Stomach (tissue), 9 donors: ENCODE data around the gene BCAS1. TPM values are rescaled to one million over a fixed set of nuclear protein-coding genes. Genes with fewer than 3 reads are reported as not detected.
A peak's percentile ranks its signal among the peaks of the same experiment; 100 is the strongest.

Experiments
- DNase-seq, 2 donors: peaks; one replicate each; pipeline versions ENCODE4 v3.0.0 to v3.0.0-alpha.2; 2013 to 2019
- H3K27ac ChIP-seq, 5 donors: fragments of 200-600 bp in 4 of 5; sonication (generic) in 4 of 5; one replicate each; pipeline ENCODE4 v1.5.1; 2013 to 2019; ENCODE audit warnings: mild to moderate bottlenecking in 1 of 5, moderate library complexity in 1 of 5
- H3K27me3 ChIP-seq, 3 donors: fragments of 200-600 bp; sonication (generic); one replicate each; pipeline ENCODE4 v1.5.1; 2017 to 2019; ENCODE audit warnings: mixed run types in 1 of 3
- H3K36me3 ChIP-seq, 4 donors: fragments of 200-600 bp; sonication (generic); 1 replicate in 3 of 4; 2 replicates in 1 of 4; pipeline ENCODE4 v1.5.1; 2016 to 2019
- H3K4me1 ChIP-seq, 4 donors: fragments of 200-600 bp; sonication (generic); one replicate each; pipeline ENCODE4 v1.5.1; 2016 to 2019
- H3K4me3 ChIP-seq, 4 donors: fragments of 200-600 bp; sonication (generic) in 3 of 4; one replicate each; pipeline ENCODE4 v1.5.1; 2016 to 2019; ENCODE audit warnings: mild to moderate bottlenecking in 1 of 4
- H3K9me3 ChIP-seq, 4 donors: fragments of 200-600 bp; sonication (generic); one replicate each; pipeline ENCODE4 v1.5.1; 2016 to 2019
- EP300 ChIP-seq: sonication (generic); formaldehyde crosslinking; IDR thresholded peaks from one replicate; pipeline ENCODE4 v1.6.1; 2017; ENCODE audit warnings: antibody characterized with exemption
- POLR2A ChIP-seq, 4 donors: fragments of 450-650 bp; IDR thresholded peaks; one replicate each; pipeline ENCODE4 v1.6.1; 2016; ENCODE audit warnings: antibody characterized with exemption in 4 of 4, control low read depth in 2 of 4, mild to moderate bottlenecking in 1 of 4, moderate library complexity in 1 of 4
- POLR2AphosphoS5 ChIP-seq, 3 donors: sonication (generic); formaldehyde crosslinking; IDR thresholded peaks; one replicate each; pipeline ENCODE4 v1.6.1; 2016; ENCODE audit warnings: antibody characterized with exemption in 3 of 3
- WGBS, 5 donors: extraction: QIAGEN DNeasy Blood & Tissue Kit in 3 of 5; methylation state at CpG; one replicate each; pipeline versions ENCODE4 v1.1.5 to v1.1.7; 2013 to 2018; 5-methylcytosine and 5-hydroxymethylcytosine counted together
- intact Hi-C: fragments of 100-400 bp; cut with DNase I; formaldehyde crosslinking; loops from one replicate; pipeline ENCODE4 v1.15.1; 2023; ENCODE audit warnings: low total_unique reads
- polyA plus RNA-seq, 3 donors: library from polyadenylated mRNA; stranded (reverse); fragments of 200-250 nt; gene quantifications; one replicate each; pipeline ENCODE4 v1.2.3, GENCODE V29; 2013
- total RNA-seq, 5 donors: library from RNA; depleted of rRNA; stranded (reverse); fragments of >200 nt; gene quantifications; one replicate each; pipeline versions ENCODE4 v1.1.0 to v1.2.3, GENCODE V29; 2014 to 2016
- TF ChIP-seq, protein P1 (sequence below), 7 experiments: fragments of 450-650 bp in 4 of 7; fragments of 200-600 bp in 3 of 7; sonication (generic) in 3 of 7; IDR thresholded peaks; one replicate each; pipeline ENCODE4 v1.5.1; 2016 to 2019; ENCODE audit warnings: antibody characterized with exemption in 7 of 7, control low read depth in 2 of 7, mild to moderate bottlenecking in 1 of 7
- donor health status: healthy with polysubstance abuse.
- donor health status: Bipolar disorder and iron deficiency.
- donor health status: healthy.

Gene BCAS1
- total and polyA plus RNA-seq, 8 donors, result 6.3 to 145 (median 84.6) TPM

DNA sequence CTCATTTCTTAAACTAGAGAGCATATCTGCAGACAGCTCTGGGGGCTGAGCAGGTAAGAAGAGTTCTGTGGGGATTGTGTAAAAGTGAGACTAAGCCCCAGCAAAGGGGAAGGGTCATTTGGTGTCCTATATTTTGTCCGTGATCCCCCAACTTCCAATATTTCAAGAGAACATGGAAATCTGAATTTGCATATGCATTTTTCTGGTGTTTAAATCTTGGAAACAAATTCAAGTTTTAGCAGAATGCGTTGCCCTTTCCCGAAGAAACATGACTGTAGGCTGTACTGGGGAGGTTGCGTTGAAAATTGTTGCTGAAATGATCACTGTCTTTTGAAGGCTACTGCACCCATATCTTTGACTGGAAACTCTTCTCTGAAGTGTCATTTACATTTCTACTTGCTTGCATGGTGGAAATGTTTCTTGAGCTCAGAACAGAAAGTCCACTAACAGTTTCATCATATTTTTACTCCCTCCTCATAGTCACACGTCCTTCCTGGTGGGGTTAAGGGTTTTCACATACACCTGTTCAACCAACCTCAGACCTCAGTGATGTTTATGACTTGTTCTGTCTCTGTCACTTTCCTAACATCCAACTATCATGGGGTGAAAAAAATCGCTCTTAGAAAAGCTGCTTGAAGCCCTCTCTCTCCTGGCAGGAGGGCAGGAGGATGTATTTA lies 140.3 kb downstream of the BCAS1 start:
- Histone ChIP-seq H3K4me3 (no peak overlapping the region), H3K9me3 (no peaks in the 10 kb centered on the region), H3K27me3 (no peaks in the 10 kb centered on the region), H3K4me1 (peaks cover 0 to 29% (median 18%) of the 10 kb centered on the region in 4 donors), H3K36me3 (no peaks in the 10 kb centered on the region), H3K27ac (peak overlapping the region in 2 of 5 donors; percentile 14 to 61)
- WGBS, 5 donors, result 88 to 94% (median 91%) methylated on average over 6 of the region's 6 CpGs
- TF ChIP-seq EP300 (no peak), POLR2A (IDR thresholded peaks at IDR 0.05) (no peak), POLR2AphosphoS5 (IDR thresholded peaks at IDR 0.05) (no peak)
- TF ChIP-seq, protein P1, sequence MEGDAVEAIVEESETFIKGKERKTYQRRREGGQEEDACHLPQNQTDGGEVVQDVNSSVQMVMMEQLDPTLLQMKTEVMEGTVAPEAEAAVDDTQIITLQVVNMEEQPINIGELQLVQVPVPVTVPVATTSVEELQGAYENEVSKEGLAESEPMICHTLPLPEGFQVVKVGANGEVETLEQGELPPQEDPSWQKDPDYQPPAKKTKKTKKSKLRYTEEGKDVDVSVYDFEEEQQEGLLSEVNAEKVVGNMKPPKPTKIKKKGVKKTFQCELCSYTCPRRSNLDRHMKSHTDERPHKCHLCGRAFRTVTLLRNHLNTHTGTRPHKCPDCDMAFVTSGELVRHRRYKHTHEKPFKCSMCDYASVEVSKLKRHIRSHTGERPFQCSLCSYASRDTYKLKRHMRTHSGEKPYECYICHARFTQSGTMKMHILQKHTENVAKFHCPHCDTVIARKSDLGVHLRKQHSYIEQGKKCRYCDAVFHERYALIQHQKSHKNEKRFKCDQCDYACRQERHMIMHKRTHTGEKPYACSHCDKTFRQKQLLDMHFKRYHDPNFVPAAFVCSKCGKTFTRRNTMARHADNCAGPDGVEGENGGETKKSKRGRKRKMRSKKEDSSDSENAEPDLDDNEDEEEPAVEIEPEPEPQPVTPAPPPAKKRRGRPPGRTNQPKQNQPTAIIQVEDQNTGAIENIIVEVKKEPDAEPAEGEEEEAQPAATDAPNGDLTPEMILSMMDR (IDR thresholded peaks at IDR 0.05), result no peak
- DNase-seq, result no peak
- intact Hi-C loops, result no loop called here

DNA sequence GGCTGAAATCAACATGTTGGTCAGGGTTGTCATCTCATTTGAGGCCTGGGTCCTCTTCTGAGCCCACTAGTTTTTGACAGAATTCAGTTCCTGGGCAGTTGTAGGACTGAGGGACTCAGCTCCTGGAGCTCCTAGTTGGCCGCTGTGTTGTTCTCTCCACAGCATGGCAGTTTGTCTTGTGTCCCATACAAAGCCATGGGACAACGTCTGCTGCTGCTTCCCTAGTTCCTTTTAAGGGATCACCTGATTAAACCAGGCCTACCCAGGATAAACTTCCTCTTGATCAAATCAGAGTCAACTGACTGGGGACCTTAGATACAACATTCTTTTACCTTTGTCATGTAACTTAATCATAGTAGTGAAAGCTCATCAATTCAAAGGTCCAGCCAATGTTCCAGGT lies 141.0 kb downstream of the BCAS1 start:
- Histone ChIP-seq H3K36me3 (no peaks in the 10 kb centered on the region), H3K9me3 (no peaks in the 10 kb centered on the region), H3K4me1 (peaks cover 0 to 22% (median 15%) of the 10 kb centered on the region in 4 donors), H3K27ac (peak overlapping the region in 1 of 5 donors; percentile 61), H3K4me3 (no peak overlapping the region), H3K27me3 (no peaks in the 10 kb centered on the region)
- no peak for DNase-seq
- intact Hi-C loops, result no loop called here
- 75 to 92% (median 84%) methylated on average over 2 of the region's 2 CpGs for WGBS, 5 donors
- TF ChIP-seq POLR2AphosphoS5 (IDR thresholded peaks at IDR 0.05), result no peak
- no peak for TF ChIP-seq POLR2A (IDR thresholded peaks at IDR 0.05)
- TF ChIP-seq, protein P1 (IDR thresholded peaks at IDR 0.05), result no peak
- no peak for TF ChIP-seq EP300

DNA sequence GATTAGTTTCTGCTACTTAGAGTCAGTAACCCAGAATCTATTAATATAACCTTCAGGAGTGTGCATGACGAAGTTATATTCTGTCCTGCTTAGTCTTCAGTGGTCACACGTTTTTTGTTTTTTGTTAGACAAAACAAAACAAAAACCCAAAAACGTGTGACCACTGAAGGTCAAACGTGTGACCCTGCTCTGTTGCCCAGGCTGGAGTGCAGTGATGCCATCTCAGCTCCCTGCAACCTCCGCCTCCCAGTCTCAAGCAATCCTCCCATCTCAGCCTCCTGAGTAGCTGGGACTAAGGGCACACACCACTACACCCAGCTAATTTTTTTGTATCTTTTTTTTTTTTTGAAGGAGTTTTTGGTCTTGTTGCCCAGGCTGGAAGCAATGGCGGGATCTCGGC lies 142.4 kb downstream of the BCAS1 start:
- intact Hi-C loops, result no loop called here
- TF ChIP-seq POLR2AphosphoS5 (IDR thresholded peaks at IDR 0.05) (no peak), EP300 (no peak), POLR2A (IDR thresholded peaks at IDR 0.05) (no peak)
- TF ChIP-seq, protein P1 (IDR thresholded peaks at IDR 0.05), result no peak
- 81 to 88% (median 84%) methylated on average over 7 of the region's 7 CpGs for WGBS, 5 donors

DNA sequence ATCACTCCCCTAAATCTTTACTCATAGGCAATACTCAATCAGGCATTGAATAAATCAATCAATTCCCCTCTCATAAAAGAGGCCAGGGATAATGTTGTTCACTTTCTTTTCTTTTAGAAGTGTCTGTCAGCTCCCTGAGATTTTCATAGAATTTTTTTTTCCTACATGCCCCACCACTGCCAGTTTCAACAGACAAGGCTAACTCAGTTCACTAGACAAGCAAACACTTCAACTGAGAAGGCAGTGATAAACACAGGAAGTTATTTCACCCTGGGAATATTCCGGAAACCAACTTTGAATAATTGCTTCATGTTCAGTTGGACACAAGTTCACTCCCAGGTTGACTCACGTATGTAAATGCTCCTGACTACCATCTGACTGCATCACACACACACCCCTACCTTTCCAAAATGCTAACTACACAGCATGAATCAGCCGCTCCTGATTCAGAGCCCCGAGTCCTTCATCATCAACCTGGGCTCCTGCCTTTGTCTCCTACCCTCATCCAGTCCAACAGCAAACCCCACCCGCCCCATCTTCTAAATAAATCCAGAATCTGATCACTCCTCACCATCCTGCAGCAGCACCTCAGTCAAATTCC lies 143.9 kb downstream of the BCAS1 start:
- 27 to 38% (median 32%) methylated on average over 5 of the region's 5 CpGs for WGBS, 5 donors
- Histone ChIP-seq H3K27ac (peak overlapping the region in 4 of 5 donors; percentile 29 to 83 (median 61)), H3K4me3 (no peak overlapping the region), H3K9me3 (no peaks in the 10 kb centered on the region), H3K4me1 (peaks cover 0 to 46% (median 23%) of the 10 kb centered on the region in 4 donors), H3K36me3 (no peaks in the 10 kb centered on the region), H3K27me3 (no peaks in the 10 kb centered on the region)
- TF ChIP-seq EP300 (no peak), POLR2AphosphoS5 (IDR thresholded peaks at IDR 0.05) (peak in 2 of 3 donors; percentile 67 to 84)
- TF ChIP-seq, protein P1 (IDR thresholded peaks at IDR 0.05), result no peak
- peak; percentile 45 to 90 for DNase-seq
- intact Hi-C loops, result no loop called here

More for the DNA sequence above, 142.4 kb downstream of the BCAS1 start:
- no peak for DNase-seq
- no peaks in the 10 kb centered on the region for H3K27me3 ChIP-seq
- no peak overlapping the region for H3K4me3 ChIP-seq
- no peaks in the 10 kb centered on the region for H3K9me3 ChIP-seq
- H3K36me3 ChIP-seq, result no peaks in the 10 kb centered on the region
- H3K4me1 ChIP-seq, result peaks cover 0 to 32% (median 17%) of the 10 kb centered on the region in 4 donors
- peak overlapping the region in 1 of 5 donors; percentile 2 for H3K27ac ChIP-seq
